EH (cell line): ENCODE data around the gene ATXN2.
"Not testable (repeated sequence)": the region's sequence is repeated elsewhere in the genome, so short reads cannot be mapped to it uniquely, and the experiment has no call there.

Experiments
- DNase-seq: peaks from one replicate; pipeline ENCODE4 v3.0.0-alpha.2; 2015; ENCODE audit warnings: low read depth

ATXN2 gene

GRCh38 chr12:111598637-111599452, at the start of gene ATXN2:
Gene ATXN2 (minus strand): TSS chr12:111599315. CDS start chr12:111599034, 281 bp downstream.
- peak; percentile 70 for DNase-seq

- DNase-seq = peak; percentile 63
Measured at GRCh38 chr12:111645433-111645832, 46.3 kb upstream of the ATXN2 start.

DNA sequence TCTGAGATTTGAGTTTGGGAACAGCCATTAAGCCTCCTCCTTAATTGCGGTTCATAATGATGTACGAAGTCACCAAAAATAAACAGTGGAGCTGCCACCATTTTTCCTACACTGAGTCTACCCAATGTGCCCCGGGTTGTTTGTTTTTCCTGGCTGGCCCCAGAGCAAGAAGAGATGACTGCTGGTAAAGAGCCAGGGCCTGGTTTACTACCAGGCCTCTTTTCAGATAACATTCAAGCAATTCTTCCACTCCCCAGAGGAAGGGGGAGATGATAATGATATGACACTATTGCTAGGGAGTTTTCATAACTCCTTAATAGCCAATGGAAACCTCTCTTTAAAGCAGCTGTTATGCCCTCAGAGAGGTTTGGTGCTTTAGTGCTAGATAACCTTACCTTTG, 44.3 kb upstream of the ATXN2 start:
- DNase-seq = peak; percentile 92

DNA sequence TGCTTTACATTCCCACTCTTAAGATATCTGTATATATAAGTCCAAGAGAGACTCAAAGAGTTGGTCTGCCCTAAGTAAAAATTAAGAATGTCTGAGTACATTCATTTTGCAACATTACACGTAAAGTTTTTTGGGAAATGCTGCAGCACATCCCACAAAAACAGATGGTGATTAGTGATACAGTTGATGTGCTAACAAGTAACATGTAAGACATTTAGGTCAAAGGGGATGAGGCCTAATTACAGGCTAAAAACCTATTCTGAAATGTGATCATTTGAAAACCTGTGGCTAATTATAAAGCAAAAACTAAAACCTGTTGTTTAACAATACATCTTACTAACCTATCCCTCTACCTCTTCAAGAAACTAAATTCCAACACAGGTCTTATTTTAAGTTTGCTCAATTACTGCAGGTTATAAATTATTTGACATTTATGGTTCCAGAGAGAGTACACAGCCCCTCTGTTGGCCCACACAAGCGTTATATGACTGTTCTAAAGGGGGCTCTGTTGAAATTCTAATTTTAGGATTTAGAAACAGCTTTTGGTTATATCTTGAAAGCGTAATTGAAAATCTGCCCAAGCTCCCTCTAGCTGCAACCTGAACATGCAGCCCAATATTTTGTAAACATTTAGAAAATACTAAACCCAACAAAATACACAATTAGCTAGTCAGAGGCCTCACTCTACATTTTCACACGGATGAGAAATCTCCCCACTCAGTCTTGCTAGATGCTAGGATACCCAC, 43.7 kb upstream of the ATXN2 start:
- peak; percentile 8 for DNase-seq

- DNase-seq = no peak
Measured at GRCh38 chr12:111640506-111640905, 41.4 kb upstream of the ATXN2 start.

DNA sequence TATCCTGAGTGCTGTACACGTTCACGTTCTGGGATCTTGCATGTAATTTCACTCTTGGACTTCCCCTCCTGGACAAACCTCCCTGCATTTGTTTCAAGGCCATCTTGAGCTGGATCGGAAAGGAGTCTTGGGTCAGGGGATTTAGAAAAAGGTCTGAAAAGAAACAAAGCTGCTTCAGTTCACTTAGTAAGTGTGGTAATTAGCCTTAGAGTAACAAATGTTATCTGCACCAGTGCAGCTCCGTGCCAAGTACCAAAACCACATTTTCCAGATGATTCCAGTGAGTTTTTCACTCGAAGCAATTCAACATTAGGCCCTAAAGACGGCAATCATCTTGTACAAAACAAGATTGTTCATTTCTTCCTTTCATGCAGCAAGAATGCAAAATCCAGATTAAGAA, 39.4 kb upstream of the ATXN2 start:
- DNase-seq = peak; percentile 18

DNA sequence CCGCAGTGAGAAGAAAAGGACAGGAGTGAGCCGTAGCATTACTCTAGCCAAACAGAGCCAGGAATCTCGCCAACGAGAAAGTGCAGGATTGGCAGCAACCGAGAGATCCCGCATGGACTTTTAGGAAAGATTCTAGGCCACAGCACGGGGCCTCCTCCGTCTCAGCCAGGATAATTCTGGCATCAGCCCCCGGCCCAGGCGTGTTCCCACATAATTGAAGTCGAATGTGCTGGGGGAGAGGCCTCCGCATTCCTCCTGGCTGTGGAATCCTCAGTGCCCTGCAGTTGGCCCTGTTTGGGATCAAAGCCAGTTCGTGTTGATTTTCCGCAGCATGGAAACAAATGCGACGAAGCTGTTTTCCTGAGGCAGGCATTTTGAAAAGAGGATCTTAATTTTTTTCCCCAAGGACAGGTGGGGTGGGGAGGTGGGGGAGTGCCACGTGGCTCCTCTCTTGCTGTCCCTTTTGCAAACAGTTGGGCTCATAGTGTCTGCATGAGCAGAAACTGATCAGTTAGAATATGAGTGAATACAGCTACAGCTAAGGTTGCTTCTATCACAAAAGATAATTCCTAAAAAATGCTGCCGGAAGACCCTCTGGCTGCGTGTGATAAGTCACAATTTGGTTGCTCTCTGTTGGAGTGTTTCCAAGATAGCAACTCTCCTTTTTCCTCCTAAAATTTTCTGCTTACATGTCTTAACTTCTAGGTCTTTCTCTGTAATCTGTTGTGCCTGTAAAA, 37.3 kb upstream of the ATXN2 start:
- DNase-seq = peak; percentile 85

DNA sequence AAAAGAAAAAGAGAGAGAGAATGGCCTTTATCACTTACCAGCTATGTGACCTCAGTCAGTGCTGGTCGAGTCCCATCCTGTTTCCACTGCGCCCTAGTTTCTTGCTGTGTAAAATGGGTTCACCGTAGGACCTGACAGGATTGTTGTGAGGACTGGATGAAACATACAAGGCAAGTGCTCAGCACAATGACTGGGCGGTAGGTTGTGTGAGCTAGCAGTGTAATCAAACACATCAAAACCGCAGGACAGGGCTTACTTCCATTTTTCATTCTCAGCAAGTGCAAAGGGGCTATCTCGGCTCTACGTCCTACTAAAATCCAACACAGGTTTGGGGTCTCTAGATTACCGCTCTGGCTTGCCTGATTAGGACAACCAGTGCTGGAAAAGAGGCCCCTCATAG, 36.4 kb upstream of the ATXN2 start:
- peak; percentile 27 for DNase-seq

- no peak for DNase-seq
Measured at GRCh38 chr12:111628505-111629260, 29.6 kb upstream of the ATXN2 start.

DNA sequence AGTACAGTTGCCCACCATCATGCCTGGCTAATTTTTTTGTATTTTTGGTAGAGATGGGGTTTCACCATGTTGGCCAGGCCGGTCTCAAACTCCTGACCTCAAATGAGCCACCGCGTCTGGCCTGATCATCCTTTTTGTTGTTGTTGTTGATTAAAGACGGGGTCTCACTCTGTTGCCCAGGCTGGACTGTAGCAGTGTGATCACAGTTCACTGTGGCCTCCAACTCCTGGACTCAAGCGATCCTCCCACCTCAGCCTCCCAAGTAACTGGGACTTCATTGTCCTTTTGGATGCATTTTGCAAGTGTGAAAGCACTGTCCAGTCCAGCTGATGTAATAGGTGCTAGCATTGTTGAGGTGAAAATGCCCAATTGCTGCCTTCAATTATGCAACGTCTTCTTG, 27.1 kb upstream of the ATXN2 start:
- no peak for DNase-seq

GRCh38 chr12:111624540-111624939, 25.4 kb upstream of the ATXN2 start:
- no peak for DNase-seq

- not testable (repeated sequence) for DNase-seq
Measured at GRCh38 chr12:111617841-111618240, 18.7 kb upstream of the ATXN2 start.

GRCh38 chr12:111616177-111616623, 17.1 kb upstream of the ATXN2 start:
- DNase-seq = no peak

DNA sequence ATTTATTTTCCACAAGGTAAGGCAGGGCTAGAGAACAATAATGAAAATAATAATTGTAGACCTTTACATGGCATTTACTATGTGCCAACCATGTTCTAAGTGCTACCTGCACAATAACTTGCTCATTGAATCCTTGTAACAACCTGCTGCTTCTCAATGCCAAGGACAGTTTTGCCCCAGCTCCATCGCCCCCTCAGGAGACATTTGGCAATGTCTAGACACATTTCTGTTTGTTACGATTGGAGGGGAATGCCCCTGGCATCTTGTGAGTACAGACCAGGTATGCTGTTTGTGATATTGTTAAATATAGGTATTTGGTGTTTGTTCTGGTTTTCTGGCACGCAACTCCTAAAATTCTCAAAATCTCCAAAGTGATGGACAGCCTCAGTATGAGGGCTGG, 8.1 kb upstream of the ATXN2 start:
- no peak for DNase-seq

DNA sequence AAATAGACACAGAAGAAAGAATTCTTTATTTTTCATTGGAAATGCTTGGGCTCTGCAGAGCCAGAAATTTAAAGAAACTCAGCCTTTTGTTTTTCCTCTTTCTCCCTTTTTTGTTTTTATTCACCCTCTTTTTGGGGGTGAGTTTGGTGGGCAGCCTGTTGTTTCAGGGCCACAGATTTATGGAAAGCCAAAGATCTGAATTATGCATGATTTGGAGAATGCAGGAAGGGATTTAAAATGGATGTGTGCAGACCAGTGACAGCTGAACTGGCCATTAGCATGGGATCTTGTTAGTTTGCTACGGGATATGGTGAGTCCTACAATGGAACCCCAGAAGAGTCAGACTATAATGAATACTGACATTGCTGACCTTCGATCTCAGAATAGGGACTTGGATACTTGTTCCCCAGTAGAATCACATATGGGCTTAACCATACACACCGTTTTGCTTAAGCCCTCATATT, 7.7 kb upstream of the ATXN2 start:
- DNase-seq = no peak

DNA sequence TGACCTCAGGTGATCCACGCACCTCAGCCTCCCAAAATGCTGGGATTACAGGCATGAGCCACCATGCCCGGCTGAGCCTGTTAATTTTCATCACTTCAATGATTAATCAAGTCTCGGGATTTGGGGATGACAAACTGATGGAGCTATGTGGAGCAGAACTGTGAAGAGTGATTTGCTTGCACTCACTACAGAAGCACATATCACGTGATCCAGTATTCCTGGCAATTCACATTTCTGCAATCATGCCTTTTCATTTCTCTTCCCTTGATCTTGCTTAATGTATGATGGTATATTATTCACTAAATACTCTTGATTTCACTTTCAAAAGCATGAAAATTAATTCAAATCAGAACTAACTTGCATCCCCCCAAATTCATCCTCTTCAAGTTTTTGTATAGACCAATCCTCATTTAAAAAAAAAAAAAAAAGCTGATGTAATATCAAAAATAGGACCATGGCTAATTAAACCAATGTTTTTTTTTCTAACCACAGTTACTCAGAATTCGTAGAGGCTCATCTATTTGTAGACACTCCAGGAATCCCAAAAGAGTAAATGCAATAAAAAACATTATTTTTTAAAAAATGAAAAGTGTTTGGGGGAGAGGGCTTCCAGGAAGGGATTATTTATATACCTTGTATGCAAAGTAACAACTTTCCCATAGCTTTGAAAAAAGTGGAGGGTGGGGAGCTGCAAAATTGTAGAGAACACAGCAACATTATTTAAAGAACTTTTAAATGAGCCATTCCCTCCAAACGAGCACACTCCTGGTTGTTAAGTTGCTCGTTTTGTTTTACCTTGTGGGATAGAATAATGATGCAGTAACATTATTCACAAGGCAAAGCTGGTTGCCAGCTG, 7.0 kb upstream of the ATXN2 start:
- peak; percentile 55 for DNase-seq

DNA sequence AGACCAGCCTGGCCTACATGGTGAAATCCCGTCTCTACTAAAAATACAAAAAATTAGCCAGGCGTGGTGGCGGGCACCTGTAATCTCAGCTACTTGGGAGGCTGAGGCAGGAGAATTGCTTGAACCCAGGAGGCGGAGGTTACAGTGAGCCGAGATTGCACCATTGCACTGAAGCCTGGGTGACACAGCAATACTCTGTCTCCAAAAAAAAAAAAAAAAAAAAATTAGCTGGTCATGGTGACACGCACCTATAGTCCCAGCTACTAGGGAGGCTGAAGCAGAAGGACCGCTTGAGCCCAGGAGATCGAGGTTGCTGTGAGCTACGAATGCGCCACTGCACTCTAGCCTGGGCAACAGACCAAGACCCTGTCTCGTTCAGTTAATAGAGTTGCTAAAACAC, 3.7 kb upstream of the ATXN2 start:
- DNase-seq = not testable (repeated sequence)

DNA sequence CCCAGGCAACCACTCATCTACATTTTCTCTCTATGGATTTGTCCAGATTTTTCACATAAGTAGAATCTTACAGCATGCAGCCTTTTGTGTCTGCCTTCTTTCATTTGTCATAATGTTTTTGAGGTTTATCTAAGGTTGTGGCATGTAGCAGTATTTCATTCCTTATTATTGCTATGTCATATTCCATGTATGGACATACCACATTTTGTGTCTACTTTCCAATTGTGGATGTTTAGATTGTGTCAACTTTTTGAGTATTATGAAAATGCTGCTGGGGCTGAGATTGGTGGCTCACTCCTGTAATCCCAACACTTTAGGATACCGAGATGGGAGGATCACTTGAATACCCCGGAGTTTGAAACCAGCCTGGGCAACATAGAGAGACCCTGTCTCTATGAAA, 3.2 kb upstream of the ATXN2 start:
- DNase-seq = no peak

DNA sequence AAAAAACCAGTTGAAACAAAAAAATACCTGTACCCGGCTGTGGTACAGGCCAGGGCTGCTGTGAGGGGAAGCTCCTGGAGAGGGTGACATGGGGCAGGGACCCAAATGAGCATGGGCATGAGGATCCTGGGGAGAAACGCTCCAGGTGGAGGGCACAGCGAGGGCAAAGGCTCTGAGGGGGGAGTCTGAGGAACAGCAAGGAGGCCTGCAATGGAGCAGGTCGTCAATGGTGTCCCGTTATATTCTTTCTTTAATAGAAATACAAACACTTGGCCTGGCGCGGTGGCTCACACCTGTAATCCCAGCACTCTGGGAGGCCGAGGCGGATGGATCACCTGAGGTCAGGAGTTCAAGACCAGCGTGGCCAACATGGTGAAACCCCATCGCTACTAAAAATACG, 1.9 kb upstream of the ATXN2 start:
- not testable (repeated sequence) for DNase-seq

DNA sequence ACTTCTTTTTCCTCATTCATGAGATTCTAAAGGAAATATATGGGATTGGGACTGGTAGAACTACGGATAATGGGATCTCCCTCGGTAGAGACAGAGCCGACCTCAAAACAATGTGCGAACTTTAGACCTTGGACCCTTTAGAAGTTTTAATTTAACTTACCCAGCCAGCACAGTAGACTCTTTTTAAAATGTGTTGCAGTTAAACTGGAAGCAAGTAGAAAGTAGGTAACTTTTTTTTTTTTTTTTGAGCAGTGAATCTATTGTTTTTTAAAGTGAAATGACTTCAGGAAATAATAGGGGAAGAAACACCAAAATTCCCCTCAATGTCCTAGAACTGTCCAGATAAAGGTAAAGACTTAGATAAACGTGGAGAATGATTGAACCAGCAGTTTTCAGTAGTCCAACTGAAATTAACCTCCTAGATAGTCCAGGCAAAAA, 1.1 kb upstream of the ATXN2 start:
- DNase-seq = no peak
